ENCODE results near the gene LTK. TPM values are rescaled to one million over a fixed set of nuclear protein-coding genes. Genes with fewer than 3 reads are reported as not detected.

The LTK gene
- total RNA-seq, 1 experiment from 2014 or later, result not detected

DNA sequence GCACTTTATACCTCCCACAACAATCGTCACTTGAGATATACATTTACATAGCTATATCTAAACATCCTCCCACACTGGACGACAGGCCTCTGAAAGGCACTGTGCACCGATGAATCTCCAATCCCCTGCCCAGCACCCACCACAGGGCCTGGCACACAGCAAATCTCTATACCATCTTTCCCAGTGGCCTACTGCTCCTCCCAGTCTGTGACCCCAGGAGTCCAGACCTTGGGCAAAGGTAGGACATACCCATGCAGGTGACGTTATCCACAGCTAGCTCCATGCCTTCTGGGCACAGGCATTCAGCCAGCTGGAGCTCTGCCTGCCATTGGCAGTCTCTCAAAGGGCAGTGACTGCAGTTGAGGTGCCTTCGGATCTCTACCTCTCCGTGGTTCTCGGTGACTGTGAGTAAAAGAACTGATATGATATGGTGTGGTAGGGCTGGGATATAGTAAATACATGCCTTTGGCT, 5.8 kb downstream of the LTK start:
- ChIA-PET POLR2A (interaction anchor here (0.5 kb wide), 1 partner anchor 25 kb away, joined by 3 read pairs; no protein-coding TSS in a partner anchor), CTCF (no interaction called here)
- ATAC-seq (no peak), DNase-seq (ENCODE audit: low read depth, low spot score) (no peak)
- TF ChIP-seq POLR2AphosphoS5 (IDR thresholded peaks at IDR 0.05; ENCODE audit: low read depth, low read length), result no peak
- TF ChIP-seq, protein P1, sequence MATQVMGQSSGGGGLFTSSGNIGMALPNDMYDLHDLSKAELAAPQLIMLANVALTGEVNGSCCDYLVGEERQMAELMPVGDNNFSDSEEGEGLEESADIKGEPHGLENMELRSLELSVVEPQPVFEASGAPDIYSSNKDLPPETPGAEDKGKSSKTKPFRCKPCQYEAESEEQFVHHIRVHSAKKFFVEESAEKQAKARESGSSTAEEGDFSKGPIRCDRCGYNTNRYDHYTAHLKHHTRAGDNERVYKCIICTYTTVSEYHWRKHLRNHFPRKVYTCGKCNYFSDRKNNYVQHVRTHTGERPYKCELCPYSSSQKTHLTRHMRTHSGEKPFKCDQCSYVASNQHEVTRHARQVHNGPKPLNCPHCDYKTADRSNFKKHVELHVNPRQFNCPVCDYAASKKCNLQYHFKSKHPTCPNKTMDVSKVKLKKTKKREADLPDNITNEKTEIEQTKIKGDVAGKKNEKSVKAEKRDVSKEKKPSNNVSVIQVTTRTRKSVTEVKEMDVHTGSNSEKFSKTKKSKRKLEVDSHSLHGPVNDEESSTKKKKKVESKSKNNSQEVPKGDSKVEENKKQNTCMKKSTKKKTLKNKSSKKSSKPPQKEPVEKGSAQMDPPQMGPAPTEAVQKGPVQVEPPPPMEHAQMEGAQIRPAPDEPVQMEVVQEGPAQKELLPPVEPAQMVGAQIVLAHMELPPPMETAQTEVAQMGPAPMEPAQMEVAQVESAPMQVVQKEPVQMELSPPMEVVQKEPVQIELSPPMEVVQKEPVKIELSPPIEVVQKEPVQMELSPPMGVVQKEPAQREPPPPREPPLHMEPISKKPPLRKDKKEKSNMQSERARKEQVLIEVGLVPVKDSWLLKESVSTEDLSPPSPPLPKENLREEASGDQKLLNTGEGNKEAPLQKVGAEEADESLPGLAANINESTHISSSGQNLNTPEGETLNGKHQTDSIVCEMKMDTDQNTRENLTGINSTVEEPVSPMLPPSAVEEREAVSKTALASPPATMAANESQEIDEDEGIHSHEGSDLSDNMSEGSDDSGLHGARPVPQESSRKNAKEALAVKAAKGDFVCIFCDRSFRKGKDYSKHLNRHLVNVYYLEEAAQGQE (IDR thresholded peaks at IDR 0.05; ENCODE audit: insufficient read depth in 1 of 2, low read depth in 2 of 2, low read length in 1 of 2), result no peak
- Histone ChIP-seq H3K4me3 (ENCODE audit: low read depth in 2 of 2, low read length in 2 of 2) (no peak overlapping the region), H3K9me3 (ENCODE audit: control insufficient read depth, insufficient read depth, low read depth, low read length) (no peaks in the 10 kb centered on the region), H3K27ac (ENCODE audit: low read length) (no peak overlapping the region), H3K27me3 (ENCODE audit: control insufficient read depth, insufficient read depth, low read length) (no peaks in the 10 kb centered on the region), H3K36me3 (ENCODE audit: control insufficient read depth, insufficient read depth, low read length) (no peaks in the 10 kb centered on the region), H3K4me1 (ENCODE audit: control insufficient read depth, insufficient read depth, low read length) (peaks cover 6% of the 10 kb centered on the region)
- no TSS peak for BruUV-seq (replicated peaks)
- intact Hi-C loops (cut with micrococcal nuclease; ENCODE audit: unreplicated experiment) (no loop called here), in situ Hi-C loops (cut with HindIII; ENCODE audit: low pct_unique_long_range_greater_than_20kb, low sequenced_read_pairs) (no loop called here)

- BruUV-seq (replicated peaks), result no TSS peak
- POLR2A ChIA-PET, result interaction anchor here (0.6 kb wide), 1 partner anchor 337 kb away, joined by 5 read pairs; no protein-coding TSS in a partner anchor
- in situ Hi-C loops (cut with HindIII; ENCODE audit: low pct_unique_long_range_greater_than_20kb, low sequenced_read_pairs) (no loop called here), intact Hi-C loops (cut with micrococcal nuclease; ENCODE audit: unreplicated experiment) (no loop called here)
- DNase-seq (ENCODE audit: low read depth, low spot score) (no peak), ATAC-seq (no peak)
- H3K4me3 ChIP-seq (ENCODE audit: low read depth in 2 of 2, low read length in 2 of 2), result no peak overlapping the region
- no peaks in the 10 kb centered on the region for H3K36me3 ChIP-seq (ENCODE audit: control insufficient read depth, insufficient read depth, low read length)
- peaks cover 6% of the 10 kb centered on the region for H3K4me1 ChIP-seq (ENCODE audit: control insufficient read depth, insufficient read depth, low read length)
- no peaks in the 10 kb centered on the region for H3K9me3 ChIP-seq (ENCODE audit: control insufficient read depth, insufficient read depth, low read depth, low read length)
- TF ChIP-seq, protein P2, sequence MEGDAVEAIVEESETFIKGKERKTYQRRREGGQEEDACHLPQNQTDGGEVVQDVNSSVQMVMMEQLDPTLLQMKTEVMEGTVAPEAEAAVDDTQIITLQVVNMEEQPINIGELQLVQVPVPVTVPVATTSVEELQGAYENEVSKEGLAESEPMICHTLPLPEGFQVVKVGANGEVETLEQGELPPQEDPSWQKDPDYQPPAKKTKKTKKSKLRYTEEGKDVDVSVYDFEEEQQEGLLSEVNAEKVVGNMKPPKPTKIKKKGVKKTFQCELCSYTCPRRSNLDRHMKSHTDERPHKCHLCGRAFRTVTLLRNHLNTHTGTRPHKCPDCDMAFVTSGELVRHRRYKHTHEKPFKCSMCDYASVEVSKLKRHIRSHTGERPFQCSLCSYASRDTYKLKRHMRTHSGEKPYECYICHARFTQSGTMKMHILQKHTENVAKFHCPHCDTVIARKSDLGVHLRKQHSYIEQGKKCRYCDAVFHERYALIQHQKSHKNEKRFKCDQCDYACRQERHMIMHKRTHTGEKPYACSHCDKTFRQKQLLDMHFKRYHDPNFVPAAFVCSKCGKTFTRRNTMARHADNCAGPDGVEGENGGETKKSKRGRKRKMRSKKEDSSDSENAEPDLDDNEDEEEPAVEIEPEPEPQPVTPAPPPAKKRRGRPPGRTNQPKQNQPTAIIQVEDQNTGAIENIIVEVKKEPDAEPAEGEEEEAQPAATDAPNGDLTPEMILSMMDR (IDR thresholded peaks at IDR 0.05), result no peak
- no peak for TF ChIP-seq POLR2AphosphoS5 (IDR thresholded peaks at IDR 0.05; ENCODE audit: low read depth, low read length)
- TF ChIP-seq TCF7L2 (IDR thresholded peaks at IDR 0.05; ENCODE audit: low read depth, low read length), result no peak
- TF ChIP-seq, protein P1 (IDR thresholded peaks at IDR 0.05; ENCODE audit: insufficient read depth in 1 of 2, low read depth in 2 of 2, low read length in 1 of 2), result no peak
- no peak for TF ChIP-seq SIN3A (IDR thresholded peaks at IDR 0.05; ENCODE audit: borderline replicate concordance, insufficient read depth, low read depth, low read length)
- no peaks in the 10 kb centered on the region for H3K27me3 ChIP-seq (ENCODE audit: control insufficient read depth, insufficient read depth, low read length)
- H3K27ac ChIP-seq (ENCODE audit: low read length), result no peak overlapping the region
- CTCF ChIA-PET, result no interaction called here
These were observed 6.8 kb downstream of the LTK start for GRCh38 chr15:41506796-41507341.
